ENCODE results near the gene JARID2.
"Not testable (repeated sequence)": the region's sequence is repeated elsewhere in the genome, so short reads cannot be mapped to it uniquely, and the experiment has no call there.

The JARID2 gene

GRCh38 chr6:15539722-15540270 lies 293.9 kb downstream of the JARID2 start:
- H3K27ac ChIP-seq (ENCODE audit: low read length), result no peak overlapping the region
- DNase-seq, result no peak
- H3F3A ChIP-seq (ENCODE audit: insufficient read depth, low read length), result no peaks in the 10 kb centered on the region
- no peak overlapping the region for H3K4me3 ChIP-seq (ENCODE audit: low read length)
- H3K4me2 ChIP-seq (ENCODE audit: low read depth, low read length), result no peak overlapping the region
- no peak overlapping the region for H3K9ac ChIP-seq (ENCODE audit: low read length)
- H3K9me2 ChIP-seq (replicated peaks; ENCODE audit: insufficient read depth, low read length), result no peaks in the 10 kb centered on the region
- H2AFZ ChIP-seq (ENCODE audit: low read length), result no peak overlapping the region
- H3K4me1 ChIP-seq (ENCODE audit: low read length), result no peaks in the 10 kb centered on the region
- no peaks in the 10 kb centered on the region for H3K36me3 ChIP-seq (replicated peaks; ENCODE audit: insufficient read depth, low read length)
- TF ChIP-seq CTCF (IDR thresholded peaks at IDR 0.05; ENCODE audit: low read length) (no peak), EZH2 (optimal IDR thresholded peaks at IDR 0.05; ENCODE audit: low read depth, low read length) (no peak), EZH2phosphoT487 (IDR thresholded peaks at IDR 0.05; ENCODE audit: low read length) (no peak)
- no peaks in the 10 kb centered on the region for H4K20me1 ChIP-seq (ENCODE audit: insufficient read depth, low read length)
- H3K9me3 ChIP-seq (replicated peaks; ENCODE audit: insufficient read depth, low read length), result no peaks in the 10 kb centered on the region
- peaks cover 6% of the 10 kb centered on the region; the same call in 1 of the 2 replicates for H3K79me2 ChIP-seq (ENCODE audit: low read length)
- no peaks in the 10 kb centered on the region for H3K27me3 ChIP-seq (replicated peaks; ENCODE audit: insufficient read depth, low read length)

- not testable (repeated sequence) for H3K4me1 ChIP-seq (ENCODE audit: low read length); H3K4me2 ChIP-seq (ENCODE audit: low read depth, low read length); H2AFZ ChIP-seq (ENCODE audit: low read length); H3K27ac ChIP-seq (ENCODE audit: low read length); H4K20me1 ChIP-seq (ENCODE audit: insufficient read depth, low read length); H3K4me3 ChIP-seq (ENCODE audit: low read length); H3F3A ChIP-seq (ENCODE audit: insufficient read depth, low read length); H3K9me3 ChIP-seq (replicated peaks; ENCODE audit: insufficient read depth, low read length); H3K9ac ChIP-seq (ENCODE audit: low read length); H3K36me3 ChIP-seq (replicated peaks; ENCODE audit: insufficient read depth, low read length); H3K27me3 ChIP-seq (replicated peaks; ENCODE audit: insufficient read depth, low read length); DNase-seq; H3K9me2 ChIP-seq (replicated peaks; ENCODE audit: insufficient read depth, low read length); H3K79me2 ChIP-seq (ENCODE audit: low read length)
Observed at GRCh38 chr6:15543332-15543917, 297.6 kb downstream of the JARID2 start.

- Histone ChIP-seq H3K27me3 (replicated peaks; ENCODE audit: insufficient read depth, low read length) (no peaks in the 10 kb centered on the region), H3K4me1 (ENCODE audit: low read length) (no peaks in the 10 kb centered on the region), H3K4me3 (ENCODE audit: low read length) (no peak overlapping the region), H3K4me2 (ENCODE audit: low read depth, low read length) (no peak overlapping the region), H3K9ac (ENCODE audit: low read length) (no peak overlapping the region), H3K27ac (ENCODE audit: low read length) (no peak overlapping the region), H3F3A (ENCODE audit: insufficient read depth, low read length) (no peaks in the 10 kb centered on the region), H3K9me2 (replicated peaks; ENCODE audit: insufficient read depth, low read length) (no peaks in the 10 kb centered on the region), H3K36me3 (replicated peaks; ENCODE audit: insufficient read depth, low read length) (no peaks in the 10 kb centered on the region), H2AFZ (ENCODE audit: low read length) (no peak overlapping the region), H3K9me3 (replicated peaks; ENCODE audit: insufficient read depth, low read length) (no peaks in the 10 kb centered on the region), H4K20me1 (ENCODE audit: insufficient read depth, low read length) (no peaks in the 10 kb centered on the region), H3K79me2 (ENCODE audit: low read length) (peaks cover 1% of the 10 kb centered on the region; the same call in 1 of the 2 replicates)
- no peak for DNase-seq
- TF ChIP-seq EZH2phosphoT487 (IDR thresholded peaks at IDR 0.05; ENCODE audit: low read length) (no peak), EZH2 (optimal IDR thresholded peaks at IDR 0.05; ENCODE audit: low read depth, low read length) (no peak), CTCF (IDR thresholded peaks at IDR 0.05; ENCODE audit: low read length) (no peak)
Observed at GRCh38 chr6:15544321-15544900, 298.5 kb downstream of the JARID2 start.

GRCh38 chr6:15546591-15546990 lies 300.7 kb downstream of the JARID2 start:
- no peak overlapping the region for H3K9ac ChIP-seq (ENCODE audit: low read length)
- no peaks in the 10 kb centered on the region for H3K36me3 ChIP-seq (replicated peaks; ENCODE audit: insufficient read depth, low read length)
- TF ChIP-seq EZH2 (optimal IDR thresholded peaks at IDR 0.05; ENCODE audit: low read depth, low read length) (no peak), CTCF (IDR thresholded peaks at IDR 0.05; ENCODE audit: low read length) (no peak), EZH2phosphoT487 (IDR thresholded peaks at IDR 0.05; ENCODE audit: low read length) (no peak)
- no peak overlapping the region for H2AFZ ChIP-seq (ENCODE audit: low read length)
- DNase-seq, result no peak
- no peaks in the 10 kb centered on the region for H3K27me3 ChIP-seq (replicated peaks; ENCODE audit: insufficient read depth, low read length)
- H3K9me3 ChIP-seq (replicated peaks; ENCODE audit: insufficient read depth, low read length), result no peaks in the 10 kb centered on the region
- no peaks in the 10 kb centered on the region for H3K4me1 ChIP-seq (ENCODE audit: low read length)
- H3K27ac ChIP-seq (ENCODE audit: low read length), result no peak overlapping the region
- H3K79me2 ChIP-seq (ENCODE audit: low read length), result peaks cover 5% of the 10 kb centered on the region; the same call in 1 of the 2 replicates
- no peak overlapping the region for H3K4me3 ChIP-seq (ENCODE audit: low read length)
- H3F3A ChIP-seq (ENCODE audit: insufficient read depth, low read length), result no peaks in the 10 kb centered on the region
- H4K20me1 ChIP-seq (ENCODE audit: insufficient read depth, low read length), result no peaks in the 10 kb centered on the region
- H3K4me2 ChIP-seq (ENCODE audit: low read depth, low read length), result no peak overlapping the region
- no peaks in the 10 kb centered on the region for H3K9me2 ChIP-seq (replicated peaks; ENCODE audit: insufficient read depth, low read length)
